Measurements from ENCODE around the gene PSME1. TPM values are rescaled to one million over a fixed set of nuclear protein-coding genes. Genes with fewer than 3 reads are reported as not detected.

PSME1 gene
- total RNA-seq, 2 donors from 2014 or later, result 355 to 401 TPM

DNA sequence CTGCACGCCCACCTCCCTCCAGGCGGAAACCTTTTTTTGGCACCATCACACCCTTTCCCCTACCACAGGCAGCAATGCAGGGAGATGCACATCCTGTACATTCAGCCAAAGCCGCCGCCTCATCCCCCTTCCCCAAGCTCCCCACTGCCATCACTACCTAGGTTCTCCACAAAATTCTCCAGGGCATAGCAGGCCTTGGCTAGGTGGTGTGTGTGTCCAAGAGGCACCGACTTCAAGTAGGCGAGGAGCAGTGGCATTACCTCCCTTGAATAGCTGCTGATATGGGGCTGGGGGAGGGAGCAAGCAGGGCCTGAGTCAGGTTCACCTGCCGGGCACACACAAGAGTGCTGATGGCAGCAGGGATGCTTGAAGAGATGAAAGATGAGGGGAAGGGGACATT lies 49.0 kb downstream of the PSME1 start:
- DNase-seq (ENCODE audit: low spot score in 2 of 2) (no peak), ATAC-seq (no peak)
- no peak overlapping the region for H3K27ac Mint-ChIP-seq
- no peaks in the 10 kb centered on the region for H3K9me3 Mint-ChIP-seq
- H3K36me3 Mint-ChIP-seq, result peaks cover 0 to 4% of the 10 kb centered on the region in 2 donors

DNA sequence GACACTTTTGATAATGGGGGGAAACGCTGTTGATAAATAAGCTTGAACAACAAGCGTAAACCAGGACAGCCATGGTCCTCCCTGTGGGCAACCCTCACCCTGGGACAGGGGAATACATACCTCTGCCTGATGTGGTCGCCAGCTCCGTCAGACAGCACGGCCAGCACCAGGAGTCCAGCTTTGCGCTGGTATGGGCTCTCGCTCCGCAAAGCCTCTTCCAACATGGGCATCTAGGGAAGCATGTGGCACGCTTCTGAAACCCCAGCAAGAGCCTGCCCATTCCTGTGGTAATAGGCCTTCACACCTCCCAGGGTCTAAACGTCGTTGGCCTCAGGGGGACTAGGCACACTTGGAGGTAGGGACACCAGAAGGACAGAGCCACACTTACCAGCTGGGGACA lies 49.7 kb downstream of the PSME1 start:
- Mint-ChIP-seq H3K9me3 (no peaks in the 10 kb centered on the region), H3K27ac (no peak overlapping the region), H3K36me3 (peaks cover 0 to 4% of the 10 kb centered on the region in 2 donors)
- ATAC-seq (no peak), DNase-seq (ENCODE audit: low spot score in 2 of 2) (no peak)

DNA sequence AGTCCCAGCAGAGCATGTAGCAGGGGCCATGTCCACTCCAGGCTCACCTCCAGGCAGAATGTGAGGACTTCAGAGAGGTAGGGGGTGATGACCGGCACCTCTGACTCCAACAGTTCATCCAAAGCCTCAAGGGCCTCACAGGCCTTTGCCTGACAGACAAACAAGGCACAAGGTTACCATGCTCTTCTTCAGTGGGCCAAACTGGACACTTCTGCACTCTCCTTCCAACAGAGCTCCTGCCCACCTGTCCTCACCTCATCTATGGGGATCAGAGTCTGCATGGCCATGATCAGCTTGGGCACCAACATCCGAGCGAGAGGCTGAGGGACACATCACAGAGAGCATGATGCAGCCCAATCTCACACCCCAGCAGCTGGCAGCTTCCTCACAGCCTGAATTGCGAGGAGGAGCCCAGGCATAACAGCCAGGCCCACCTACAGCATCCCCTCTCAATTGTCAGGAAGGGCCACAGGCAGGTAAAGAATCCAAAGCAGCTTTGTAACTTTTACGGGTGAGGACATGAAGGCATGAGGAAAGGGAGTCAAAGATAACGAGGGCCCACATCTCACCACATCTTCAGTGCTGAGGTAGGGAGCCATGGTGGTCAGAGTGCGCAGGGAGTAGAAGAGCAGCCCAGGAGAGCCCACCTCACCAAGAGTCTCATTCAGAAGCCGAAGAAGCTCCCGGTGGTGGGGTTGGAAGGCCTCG lies 51.0 kb downstream of the PSME1 start:
- ATAC-seq (no peak), DNase-seq (ENCODE audit: low spot score in 2 of 2) (no peak)
- no peaks in the 10 kb centered on the region for H3K9me3 Mint-ChIP-seq
- no peak overlapping the region for H3K27ac Mint-ChIP-seq
- peaks cover 4% of the 10 kb centered on the region in 2 donors for H3K36me3 Mint-ChIP-seq

DNA sequence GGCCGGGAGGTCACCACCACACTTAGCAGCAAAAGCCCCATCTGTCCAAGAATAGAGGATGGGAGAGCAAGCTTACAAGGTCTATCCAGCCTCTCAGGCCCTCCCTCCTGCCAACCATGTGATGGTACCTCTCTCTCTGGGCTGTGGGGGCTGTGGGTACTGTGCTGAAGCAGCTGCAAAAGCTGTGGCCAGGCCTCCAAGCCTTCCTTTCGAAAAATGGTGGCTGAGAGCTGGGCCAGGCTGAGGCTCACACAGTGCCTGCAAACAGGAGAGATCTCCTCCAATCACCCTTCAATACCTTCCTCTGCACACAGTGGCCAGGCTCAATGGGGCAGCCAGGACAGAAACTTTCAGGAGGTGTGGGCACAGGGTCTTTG lies 51.5 kb downstream of the PSME1 start:
- DNase-seq (ENCODE audit: low spot score in 2 of 2) (no peak), ATAC-seq (no peak)
- peak overlapping the region; percentile 73 to 88 for H3K27ac Mint-ChIP-seq
- no peaks in the 10 kb centered on the region for H3K9me3 Mint-ChIP-seq
- peaks cover 8 to 9% of the 10 kb centered on the region in 2 donors for H3K36me3 Mint-ChIP-seq

Other genes starting within 250 kb of the PSME1 start
- 10 to 100 TPM; 14.8 to 17.6 TPM for gene DHRS4, start 182.4 kb upstream of the PSME1 start, total RNA-seq
- gene DHRS4L2, start 147.3 kb upstream of the PSME1 start, total RNA-seq, result 10 to 100 TPM; 13.5 to 22.1 TPM
- 1 to 10 TPM; 2.1 to 6.7 TPM for gene CARMIL3, start 84.2 kb upstream of the PSME1 start, total RNA-seq
- gene CPNE6, start 64.6 kb upstream of the PSME1 start, total RNA-seq, result under 1 TPM in 1 of 2 donors, not detected in 1; 0.14 TPM
- 10 to 100 TPM; 40.9 to 89.2 TPM for gene PCK2, start 41.9 kb upstream of the PSME1 start, total RNA-seq
- 100 to 1,000 TPM in 1 of 2 donors, 10 to 100 TPM in 1; 66.7 to 146 TPM for gene DCAF11, start 21.4 kb upstream of the PSME1 start, total RNA-seq
- gene NRL, start 21.2 kb upstream of the PSME1 start, total RNA-seq, result 1 to 10 TPM; 2.9 to 4.8 TPM
- 1 to 10 TPM in 1 of 2 donors, under 1 TPM in 1; 0.49 to 2.2 TPM for gene FITM1, start 5.5 kb upstream of the PSME1 start, total RNA-seq
- 10 to 100 TPM; 36.8 to 64.2 TPM for gene EMC9, start 5.4 kb downstream of the PSME1 start, total RNA-seq
- gene PSME2, start 10.4 kb downstream of the PSME1 start, total RNA-seq, result 100 to 1,000 TPM; 452 to 507 TPM
- 10 to 100 TPM; 81.5 to 90.7 TPM for gene RNF31, start 11.3 kb downstream of the PSME1 start, total RNA-seq
- gene IRF9, start 25.1 kb downstream of the PSME1 start, total RNA-seq, result 100 to 1,000 TPM; 183 to 227 TPM
- gene REC8, start 35.9 kb downstream of the PSME1 start, total RNA-seq, result 10 to 100 TPM; 36.4 to 48.7 TPM
- 10 to 100 TPM; 37.5 to 67.6 TPM for gene IPO4, start 52.6 kb downstream of the PSME1 start, total RNA-seq
- 10 to 100 TPM; 24.6 to 29.3 TPM for gene TM9SF1, start 59.2 kb downstream of the PSME1 start, total RNA-seq
- under 1 TPM; 0.27 to 0.41 TPM for gene TSSK4, start 69.5 kb downstream of the PSME1 start, total RNA-seq
- gene CHMP4A, start 77.3 kb downstream of the PSME1 start, total RNA-seq, result 10 to 100 TPM; 69.2 to 74.2 TPM
- 1 to 10 TPM; 5.5 to 7.4 TPM for gene MDP1, start 79.9 kb downstream of the PSME1 start, total RNA-seq
- 100 to 1,000 TPM; 172 to 210 TPM for gene NEDD8, start 96.2 kb downstream of the PSME1 start, total RNA-seq
- gene GMPR2, start 96.7 kb downstream of the PSME1 start, total RNA-seq, result 100 to 1,000 TPM in 1 of 2 donors, 10 to 100 TPM in 1; 62.6 to 106 TPM
- gene TINF2, start 106.4 kb downstream of the PSME1 start, total RNA-seq, result 100 to 1,000 TPM in 1 of 2 donors, 10 to 100 TPM in 1; 80.0 to 101 TPM
- 10 to 100 TPM in 1 of 2 donors, 1 to 10 TPM in 1; 7.9 to 31.6 TPM for gene TGM1, start 127.0 kb downstream of the PSME1 start, total RNA-seq
- gene RABGGTA, start 135.4 kb downstream of the PSME1 start, total RNA-seq, result 10 to 100 TPM; 58.6 to 67.0 TPM
- 10 to 100 TPM; 13.3 to 17.7 TPM for gene DHRS1, start 163.6 kb downstream of the PSME1 start, total RNA-seq
- 10 to 100 TPM; 30.5 TPM for gene NOP9, start 163.7 kb downstream of the PSME1 start, total RNA-seq
- gene CIDEB, start 171.8 kb downstream of the PSME1 start, total RNA-seq, result 10 to 100 TPM in 1 of 2 donors, 1 to 10 TPM in 1; 6.9 to 17.0 TPM
- gene LTB4R2, start 173.9 kb downstream of the PSME1 start, total RNA-seq, result 10 to 100 TPM; 13.7 to 16.2 TPM
- gene LTB4R, start 175.3 kb downstream of the PSME1 start, total RNA-seq, result 10 to 100 TPM; 14.0 to 15.8 TPM
- gene ADCY4, start 198.9 kb downstream of the PSME1 start, total RNA-seq, result 1 to 10 TPM; 2.1 to 5.7 TPM
- 10 to 100 TPM; 11.1 to 11.8 TPM for gene RIPK3, start 203.8 kb downstream of the PSME1 start, total RNA-seq
- gene NFATC4, start 232.0 kb downstream of the PSME1 start, total RNA-seq, result 1 to 10 TPM in 1 of 2 donors, under 1 TPM in 1; 0.27 to 1.7 TPM

Measured in activated naive CD4-positive, alpha-beta T cell treated with anti-CD3 and anti-CD28 coated beads, Interleukin-2, amount 50 U/mL, for 72 hours (primary cell).